HEK293 (cell line): Measurements from ENCODE around the gene SLC7A14.

ENCODE experiments used
- CTCF ChIA-PET: fragments of 350-600 bp; formaldehyde crosslinking; extraction: SDS; loops from one replicate; lab custom pipeline; 2021; ENCODE audit warnings: antibody characterized with exemption; lab: Yijun Ruan, JAX
- POLR2A ChIA-PET: fragments of 300-600 bp; formaldehyde crosslinking; extraction: SDS; loops from one replicate; lab custom pipeline; 2020; ENCODE audit warnings: antibody characterized with exemption, inconsistent platforms; lab: Yijun Ruan, JAX
- H3K27ac ChIP-seq: fragments of 200-500 bp; sonication (Bioruptor generic); 2 replicates; pipeline ENCODE4 v1.5.1; 2014; ENCODE audit warnings: low read depth, low read length, control low read depth, inconsistent platforms; ENCODE audit errors: extremely low read depth
- H3K36me3 ChIP-seq, 2 experiments: fragments of 200-500 bp in 1 of 2; sonication (Bioruptor generic) in 1 of 2; 1 replicate in 1 of 2; 2 replicates in 1 of 2; pipeline ENCODE4 v1.5.1; 2014 to 2017; ENCODE audit warnings: inconsistent platforms in 2 of 2, low read length in 2 of 2; ENCODE audit not compliant: control insufficient read depth in 2 of 2, insufficient read depth in 1 of 2
- H3K4me1 ChIP-seq: fragments of 200-500 bp; sonication (Bioruptor generic); 2 replicates; pipeline ENCODE4 v1.5.1; 2014; ENCODE audit warnings: mild to moderate bottlenecking, low read length, inconsistent platforms; ENCODE audit not compliant: control insufficient read depth, insufficient read depth
- H3K4me3 ChIP-seq: 2 replicates; pipeline ENCODE4 v1.5.1; 2011; ENCODE audit warnings: low read depth, mild to moderate bottlenecking, control low read depth, low read length, moderate library complexity
- H3K9me3 ChIP-seq: fragments of 200-500 bp; sonication (Bioruptor generic); 2 replicates; pipeline ENCODE4 v1.5.1; 2014; ENCODE audit warnings: low read depth, low read length, inconsistent platforms; ENCODE audit not compliant: control insufficient read depth, insufficient read depth
- BCL11B ChIP-seq: fragments of 450-650 bp; formaldehyde crosslinking; IDR thresholded peaks from 2 replicates; pipeline ENCODE4 v1.5.1; 2016; ENCODE audit warnings: low read depth, missing biosample characterization, missing genetic modification characterization
- GFI1B ChIP-seq: fragments of 450-650 bp; formaldehyde crosslinking; IDR thresholded peaks from 2 replicates; pipeline ENCODE4 v1.5.1; 2016; ENCODE audit warnings: missing biosample characterization, missing genetic modification characterization
- GLIS1 ChIP-seq: fragments of 450-650 bp; formaldehyde crosslinking; IDR thresholded peaks from 2 replicates; pipeline ENCODE4 v1.5.1; 2016; ENCODE audit warnings: missing biosample characterization, missing genetic modification characterization
- MZF1 ChIP-seq: fragments of 450-650 bp; formaldehyde crosslinking; IDR thresholded peaks from 2 replicates; pipeline ENCODE4 v1.5.1; 2017; ENCODE audit warnings: missing biosample characterization, missing genetic modification characterization, borderline replicate concordance
- PRDM1 ChIP-seq: fragments of 450-650 bp; formaldehyde crosslinking; IDR thresholded peaks from 2 replicates; pipeline ENCODE4; 2016; ENCODE audit warnings: missing biosample characterization, missing genetic modification characterization
- REPIN1 ChIP-seq: fragments of 450-650 bp; formaldehyde crosslinking; IDR thresholded peaks from 2 replicates; pipeline ENCODE4 v1.5.1; 2017; ENCODE audit warnings: missing biosample characterization, missing genetic modification characterization, low read depth
- ZBTB7A ChIP-seq: fragments of 450-650 bp; formaldehyde crosslinking; IDR thresholded peaks from 2 replicates; pipeline ENCODE4 v1.5.1; 2016; ENCODE audit warnings: low read depth, missing biosample characterization, missing genetic modification characterization
- ZEB2 ChIP-seq: fragments of 450-650 bp; formaldehyde crosslinking; IDR thresholded peaks from 2 replicates; pipeline ENCODE4 v1.5.1; 2016; ENCODE audit warnings: missing biosample characterization, missing genetic modification characterization
- ZFP3 ChIP-seq: fragments of 450-650 bp; formaldehyde crosslinking; IDR thresholded peaks from 2 replicates; pipeline ENCODE4 v1.5.1; 2016; ENCODE audit warnings: low read depth, missing biosample characterization, missing genetic modification characterization
- ZNF121 ChIP-seq: fragments of 450-650 bp; formaldehyde crosslinking; IDR thresholded peaks from 2 replicates; pipeline ENCODE4 v1.5.1; 2016; ENCODE audit warnings: missing biosample characterization, missing genetic modification characterization
- ZNF248 ChIP-seq: fragments of 450-650 bp; formaldehyde crosslinking; IDR thresholded peaks from 2 replicates; pipeline ENCODE4 v1.5.1; 2017; ENCODE audit warnings: missing biosample characterization, missing genetic modification characterization
- ZNF416 ChIP-seq: fragments of 450-650 bp; formaldehyde crosslinking; IDR thresholded peaks from 2 replicates; pipeline ENCODE4 v1.5.1; 2016; ENCODE audit warnings: missing biosample characterization, missing genetic modification characterization
- ZNF433 ChIP-seq: fragments of 450-650 bp; formaldehyde crosslinking; IDR thresholded peaks from 2 replicates; pipeline ENCODE4 v1.5.1; 2016; ENCODE audit warnings: missing biosample characterization, missing genetic modification characterization, low read depth
- ZNF510 ChIP-seq: fragments of 450-650 bp; formaldehyde crosslinking; IDR thresholded peaks from 2 replicates; pipeline ENCODE4 v1.5.1; 2018; ENCODE audit warnings: mild to moderate bottlenecking, missing genetic modification characterization, missing biosample characterization; ENCODE audit not compliant: insufficient replicate concordance
- ZNF529 ChIP-seq: fragments of 450-650 bp; formaldehyde crosslinking; IDR thresholded peaks from 2 replicates; pipeline ENCODE4 v1.5.1; 2017; ENCODE audit warnings: missing genetic modification characterization, missing biosample characterization; ENCODE audit not compliant: insufficient replicate concordance
- ZNF548 ChIP-seq: fragments of 450-650 bp; formaldehyde crosslinking; IDR thresholded peaks from 2 replicates; pipeline ENCODE4 v1.5.1; 2016; ENCODE audit warnings: missing biosample characterization, missing genetic modification characterization
- ZNF654 ChIP-seq: fragments of 450-650 bp; formaldehyde crosslinking; IDR thresholded peaks from 2 replicates; pipeline ENCODE4 v1.5.1; 2016; ENCODE audit warnings: low read depth, missing biosample characterization, missing genetic modification characterization
- ZSCAN23 ChIP-seq: fragments of 450-650 bp; formaldehyde crosslinking; IDR thresholded peaks from 2 replicates; pipeline ENCODE4 v1.5.1; 2016; ENCODE audit warnings: missing biosample characterization, missing genetic modification characterization
- TF ChIP-seq, protein P1 (sequence below): fragments of 450-650 bp; formaldehyde crosslinking; IDR thresholded peaks from 2 replicates; pipeline ENCODE4 v1.5.1; 2016; ENCODE audit warnings: missing biosample characterization, missing genetic modification characterization
- TF ChIP-seq, protein P2 (sequence below): fragments of 450-650 bp; formaldehyde crosslinking; IDR thresholded peaks from 2 replicates; pipeline ENCODE4 v1.5.1; 2016; ENCODE audit warnings: missing biosample characterization, missing genetic modification characterization, borderline replicate concordance
- TF ChIP-seq, protein P3 (sequence below): fragments of 450-650 bp; formaldehyde crosslinking; IDR thresholded peaks from 2 replicates; pipeline ENCODE4 v1.5.1; 2017; ENCODE audit warnings: missing biosample characterization, mild to moderate bottlenecking, missing genetic modification characterization, moderate library complexity

SLC7A14 gene

DNA sequence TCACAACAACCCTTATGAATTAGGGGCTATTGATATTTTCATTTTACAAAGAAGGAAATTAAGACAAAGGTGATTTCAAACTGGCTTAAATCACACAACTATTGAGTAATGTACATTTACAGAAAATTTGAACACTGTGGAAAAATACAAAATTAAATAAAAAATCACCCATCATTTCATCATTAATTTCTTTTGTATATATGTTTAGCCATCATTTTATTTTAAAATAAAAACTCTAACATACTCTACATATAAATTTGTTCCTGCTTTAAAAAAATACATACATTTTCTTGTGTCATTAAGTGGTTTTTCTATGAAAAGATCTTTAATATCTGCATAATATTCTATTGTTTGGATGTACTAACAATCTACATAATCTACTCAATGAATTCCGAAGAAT lies 147.0 kb downstream of the SLC7A14 start (continued):
- TF ChIP-seq, protein P1, sequence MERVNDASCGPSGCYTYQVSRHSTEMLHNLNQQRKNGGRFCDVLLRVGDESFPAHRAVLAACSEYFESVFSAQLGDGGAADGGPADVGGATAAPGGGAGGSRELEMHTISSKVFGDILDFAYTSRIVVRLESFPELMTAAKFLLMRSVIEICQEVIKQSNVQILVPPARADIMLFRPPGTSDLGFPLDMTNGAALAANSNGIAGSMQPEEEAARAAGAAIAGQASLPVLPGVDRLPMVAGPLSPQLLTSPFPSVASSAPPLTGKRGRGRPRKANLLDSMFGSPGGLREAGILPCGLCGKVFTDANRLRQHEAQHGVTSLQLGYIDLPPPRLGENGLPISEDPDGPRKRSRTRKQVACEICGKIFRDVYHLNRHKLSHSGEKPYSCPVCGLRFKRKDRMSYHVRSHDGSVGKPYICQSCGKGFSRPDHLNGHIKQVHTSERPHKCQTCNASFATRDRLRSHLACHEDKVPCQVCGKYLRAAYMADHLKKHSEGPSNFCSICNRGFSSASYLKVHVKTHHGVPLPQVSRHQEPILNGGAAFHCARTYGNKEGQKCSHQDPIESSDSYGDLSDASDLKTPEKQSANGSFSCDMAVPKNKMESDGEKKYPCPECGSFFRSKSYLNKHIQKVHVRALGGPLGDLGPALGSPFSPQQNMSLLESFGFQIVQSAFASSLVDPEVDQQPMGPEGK (tag by site-specific recombination): no peak

DNA sequence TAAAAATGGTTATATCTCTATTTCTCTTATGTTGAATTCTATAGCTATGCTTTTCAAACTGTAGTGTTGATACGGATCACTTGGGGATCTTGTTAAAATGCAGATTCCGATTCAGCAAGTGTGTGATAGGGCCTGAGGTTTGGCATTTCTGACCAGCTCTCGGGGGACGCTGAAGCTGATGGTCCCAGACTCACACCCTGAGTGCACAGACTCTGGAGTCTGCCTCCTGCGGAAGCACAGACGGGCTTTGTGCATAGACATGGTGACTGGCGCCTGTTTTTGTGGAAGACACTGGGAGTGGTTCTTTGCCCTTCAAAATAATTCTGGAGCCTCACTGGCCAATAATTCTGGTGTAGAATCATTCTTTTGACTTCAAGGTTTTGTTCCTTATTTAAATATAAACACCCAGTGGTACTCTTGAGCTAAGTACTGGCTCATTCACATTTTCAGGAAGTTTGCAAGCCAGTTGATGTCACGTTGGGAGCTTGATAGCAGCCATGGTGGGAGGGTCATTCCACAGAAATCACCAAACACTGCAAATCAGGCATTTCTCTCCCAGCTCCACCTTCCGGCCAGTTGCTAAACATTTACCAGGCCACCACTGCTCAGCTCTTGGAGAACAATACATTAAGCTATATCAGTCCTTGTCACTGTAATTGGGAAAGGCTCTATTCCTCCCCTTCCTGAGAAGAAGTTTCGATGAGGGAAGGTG lies 148.0 kb downstream of the SLC7A14 start:
- Histone ChIP-seq H3K4me3 (no peak overlapping the region), H3K27ac (no peak overlapping the region), H3K9me3 (no peaks in the 10 kb centered on the region), H3K4me1 (no peaks in the 10 kb centered on the region), H3K36me3 (no peaks in the 10 kb centered on the region)
- CTCF ChIA-PET: no interaction called here
- POLR2A ChIA-PET: interaction anchor here (0.6 kb wide), 1 partner anchor 25 kb away, joined by 3 read pairs; no protein-coding TSS in a partner anchor
- TF ChIP-seq ZNF548 (tag by site-specific recombination) (no peak), ZNF121 (tag by site-specific recombination) (no peak), GLIS1 (tag by site-specific recombination) (no peak)
- TF ChIP-seq, all 188 proteins: peak for 0

DNA sequence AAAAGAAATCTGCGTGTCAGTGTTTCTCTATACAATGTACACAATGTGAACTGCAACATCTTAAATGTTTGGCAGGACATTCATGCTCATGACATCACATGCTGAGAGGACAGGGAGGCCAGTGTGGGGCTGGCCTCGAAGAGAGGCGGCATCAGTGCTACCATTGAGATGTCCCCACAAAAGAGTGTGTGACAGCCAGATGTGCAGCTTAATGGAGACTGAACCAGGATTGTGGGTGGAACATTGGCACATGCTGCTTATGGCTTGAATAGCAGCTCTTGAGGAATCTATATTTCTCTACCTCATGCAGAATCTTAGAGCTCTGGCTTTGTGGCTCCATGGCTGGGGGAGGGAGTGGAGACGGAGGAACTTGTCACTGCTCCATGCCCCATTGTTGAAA lies 148.7 kb downstream of the SLC7A14 start:
- Histone ChIP-seq H3K36me3 (no peaks in the 10 kb centered on the region), H3K9me3 (no peaks in the 10 kb centered on the region), H3K4me3 (no peak overlapping the region), H3K4me1 (no peaks in the 10 kb centered on the region), H3K27ac (no peak overlapping the region)
- ChIA-PET CTCF (no interaction called here), POLR2A (no interaction called here)
- TF ChIP-seq ZNF433 (tag by site-specific recombination) (no peak), GFI1B (tag by site-specific recombination) (no peak), ZNF510 (tag by site-specific recombination) (no peak), ZNF248 (tag by site-specific recombination) (no peak), ZNF654 (no peak), ZBTB7A (no peak), BCL11B (tag by site-specific recombination) (no peak), ZEB2 (tag by site-specific recombination) (no peak), ZFP3 (tag by site-specific recombination) (no peak), PRDM1 (tag by site-specific recombination) (no peak), ZNF529 (no peak), REPIN1 (tag by site-specific recombination) (no peak), ZNF416 (tag by site-specific recombination) (no peak), MZF1 (tag by site-specific recombination) (no peak), ZSCAN23 (tag by site-specific recombination) (no peak)
- TF ChIP-seq, protein P2, sequence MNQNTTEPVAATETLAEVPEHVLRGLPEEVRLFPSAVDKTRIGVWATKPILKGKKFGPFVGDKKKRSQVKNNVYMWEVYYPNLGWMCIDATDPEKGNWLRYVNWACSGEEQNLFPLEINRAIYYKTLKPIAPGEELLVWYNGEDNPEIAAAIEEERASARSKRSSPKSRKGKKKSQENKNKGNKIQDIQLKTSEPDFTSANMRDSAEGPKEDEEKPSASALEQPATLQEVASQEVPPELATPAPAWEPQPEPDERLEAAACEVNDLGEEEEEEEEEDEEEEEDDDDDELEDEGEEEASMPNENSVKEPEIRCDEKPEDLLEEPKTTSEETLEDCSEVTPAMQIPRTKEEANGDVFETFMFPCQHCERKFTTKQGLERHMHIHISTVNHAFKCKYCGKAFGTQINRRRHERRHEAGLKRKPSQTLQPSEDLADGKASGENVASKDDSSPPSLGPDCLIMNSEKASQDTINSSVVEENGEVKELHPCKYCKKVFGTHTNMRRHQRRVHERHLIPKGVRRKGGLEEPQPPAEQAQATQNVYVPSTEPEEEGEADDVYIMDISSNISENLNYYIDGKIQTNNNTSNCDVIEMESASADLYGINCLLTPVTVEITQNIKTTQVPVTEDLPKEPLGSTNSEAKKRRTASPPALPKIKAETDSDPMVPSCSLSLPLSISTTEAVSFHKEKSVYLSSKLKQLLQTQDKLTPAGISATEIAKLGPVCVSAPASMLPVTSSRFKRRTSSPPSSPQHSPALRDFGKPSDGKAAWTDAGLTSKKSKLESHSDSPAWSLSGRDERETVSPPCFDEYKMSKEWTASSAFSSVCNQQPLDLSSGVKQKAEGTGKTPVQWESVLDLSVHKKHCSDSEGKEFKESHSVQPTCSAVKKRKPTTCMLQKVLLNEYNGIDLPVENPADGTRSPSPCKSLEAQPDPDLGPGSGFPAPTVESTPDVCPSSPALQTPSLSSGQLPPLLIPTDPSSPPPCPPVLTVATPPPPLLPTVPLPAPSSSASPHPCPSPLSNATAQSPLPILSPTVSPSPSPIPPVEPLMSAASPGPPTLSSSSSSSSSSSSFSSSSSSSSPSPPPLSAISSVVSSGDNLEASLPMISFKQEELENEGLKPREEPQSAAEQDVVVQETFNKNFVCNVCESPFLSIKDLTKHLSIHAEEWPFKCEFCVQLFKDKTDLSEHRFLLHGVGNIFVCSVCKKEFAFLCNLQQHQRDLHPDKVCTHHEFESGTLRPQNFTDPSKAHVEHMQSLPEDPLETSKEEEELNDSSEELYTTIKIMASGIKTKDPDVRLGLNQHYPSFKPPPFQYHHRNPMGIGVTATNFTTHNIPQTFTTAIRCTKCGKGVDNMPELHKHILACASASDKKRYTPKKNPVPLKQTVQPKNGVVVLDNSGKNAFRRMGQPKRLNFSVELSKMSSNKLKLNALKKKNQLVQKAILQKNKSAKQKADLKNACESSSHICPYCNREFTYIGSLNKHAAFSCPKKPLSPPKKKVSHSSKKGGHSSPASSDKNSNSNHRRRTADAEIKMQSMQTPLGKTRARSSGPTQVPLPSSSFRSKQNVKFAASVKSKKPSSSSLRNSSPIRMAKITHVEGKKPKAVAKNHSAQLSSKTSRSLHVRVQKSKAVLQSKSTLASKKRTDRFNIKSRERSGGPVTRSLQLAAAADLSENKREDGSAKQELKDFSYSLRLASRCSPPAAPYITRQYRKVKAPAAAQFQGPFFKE (tag by site-specific recombination): no peak
- TF ChIP-seq, protein P3, sequence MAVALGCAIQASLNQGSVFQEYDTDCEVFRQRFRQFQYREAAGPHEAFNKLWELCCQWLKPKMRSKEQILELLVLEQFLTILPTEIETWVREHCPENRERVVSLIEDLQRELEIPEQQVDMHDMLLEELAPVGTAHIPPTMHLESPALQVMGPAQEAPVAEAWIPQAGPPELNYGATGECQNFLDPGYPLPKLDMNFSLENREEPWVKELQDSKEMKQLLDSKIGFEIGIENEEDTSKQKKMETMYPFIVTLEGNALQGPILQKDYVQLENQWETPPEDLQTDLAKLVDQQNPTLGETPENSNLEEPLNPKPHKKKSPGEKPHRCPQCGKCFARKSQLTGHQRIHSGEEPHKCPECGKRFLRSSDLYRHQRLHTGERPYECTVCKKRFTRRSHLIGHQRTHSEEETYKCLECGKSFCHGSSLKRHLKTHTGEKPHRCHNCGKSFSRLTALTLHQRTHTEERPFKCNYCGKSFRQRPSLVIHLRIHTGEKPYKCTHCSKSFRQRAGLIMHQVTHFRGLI (tag by site-specific recombination): no peak
